GM21447 (cell line): ENCODE measurements around the gene ADGRF5.

Source experiments
- ATAC-seq: cut with Tn5 transposase; IDR thresholded peaks from one replicate; pipeline ENCODE4 v1.9.1; 2021; ENCODE audit not compliant: unreplicated experiment

The ADGRF5 gene

DNA sequence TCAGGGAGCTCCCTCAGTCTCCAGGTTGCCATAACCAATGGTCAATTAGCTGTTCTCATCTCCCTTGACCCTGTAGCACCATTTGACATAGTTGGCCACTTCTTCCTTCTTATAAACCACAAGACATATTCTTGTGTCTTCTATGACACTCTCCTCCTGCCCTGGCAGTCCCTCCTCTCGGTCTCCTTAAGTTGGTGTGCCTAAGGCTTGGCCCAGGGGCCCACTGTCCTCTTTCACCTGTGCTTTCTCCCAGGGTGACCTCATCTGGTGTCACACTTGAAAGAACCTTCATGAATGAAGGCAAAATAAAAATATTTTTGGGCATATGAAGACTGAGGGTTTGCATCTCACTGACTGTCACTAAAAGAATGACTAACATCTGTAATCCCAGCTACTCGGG is 9.7 kb upstream of the ADGRF5 start:
- no peak for ATAC-seq

DNA sequence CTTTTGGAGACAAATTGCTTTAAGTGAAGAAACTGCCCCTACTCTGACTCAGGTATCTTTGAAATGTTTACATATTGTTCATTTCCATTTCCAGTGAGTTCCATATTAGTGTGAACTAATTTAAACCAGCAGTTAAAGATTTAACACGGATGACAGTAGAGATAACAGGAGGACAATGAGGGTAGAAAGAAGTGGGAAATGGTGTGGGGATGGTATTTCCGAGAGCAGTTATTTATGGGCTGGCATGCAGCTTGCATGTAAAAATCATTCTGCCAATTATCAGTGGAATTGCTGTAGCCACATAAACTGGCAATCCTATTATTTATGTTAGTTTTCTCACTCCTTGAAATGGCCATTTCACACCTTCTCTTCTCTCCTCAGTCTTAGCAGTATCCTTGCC is 8.6 kb upstream of the ADGRF5 start:
- ATAC-seq: no peak

DNA sequence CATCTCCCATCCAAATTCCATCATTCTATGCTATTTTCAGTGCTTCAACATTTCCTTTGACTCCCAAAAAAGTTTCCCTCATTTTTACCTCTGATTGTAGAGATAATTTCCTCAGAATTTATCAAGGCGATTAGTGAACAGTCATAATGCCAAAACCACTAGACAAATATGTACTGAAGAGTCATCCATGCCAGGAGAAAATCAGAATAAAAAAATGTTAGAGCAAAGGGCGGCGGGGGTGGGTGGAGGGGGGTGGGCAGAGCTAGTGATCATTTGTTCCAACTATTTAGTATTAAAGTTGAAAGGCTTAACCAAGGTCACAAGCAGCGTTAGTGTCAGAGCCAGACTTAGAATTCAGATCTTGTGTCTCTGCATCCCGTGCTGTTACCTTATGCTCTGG is 5.3 kb upstream of the ADGRF5 start:
- ATAC-seq: no peak

GRCh38 chr6:46926481-46926880 is 4.7 kb upstream of the ADGRF5 start:
- no peak for ATAC-seq

GRCh38 chr6:46925563-46926253 is 4.0 kb upstream of the ADGRF5 start:
- ATAC-seq: no peak

GRCh38 chr6:46923476-46923875 is 1.7 kb upstream of the ADGRF5 start:
- no peak for ATAC-seq

- ATAC-seq: no peak
Observed at GRCh38 chr6:46921059-46921458, 679 bp downstream of the ADGRF5 start.

GRCh38 chr6:46918806-46919205 is 2.9 kb downstream of the ADGRF5 start:
- no peak for ATAC-seq

- no peak for ATAC-seq
Observed at GRCh38 chr6:46917002-46917545, 4.7 kb downstream of the ADGRF5 start.

- no peak for ATAC-seq
Observed at GRCh38 chr6:46915866-46916265, 5.9 kb downstream of the ADGRF5 start.

DNA sequence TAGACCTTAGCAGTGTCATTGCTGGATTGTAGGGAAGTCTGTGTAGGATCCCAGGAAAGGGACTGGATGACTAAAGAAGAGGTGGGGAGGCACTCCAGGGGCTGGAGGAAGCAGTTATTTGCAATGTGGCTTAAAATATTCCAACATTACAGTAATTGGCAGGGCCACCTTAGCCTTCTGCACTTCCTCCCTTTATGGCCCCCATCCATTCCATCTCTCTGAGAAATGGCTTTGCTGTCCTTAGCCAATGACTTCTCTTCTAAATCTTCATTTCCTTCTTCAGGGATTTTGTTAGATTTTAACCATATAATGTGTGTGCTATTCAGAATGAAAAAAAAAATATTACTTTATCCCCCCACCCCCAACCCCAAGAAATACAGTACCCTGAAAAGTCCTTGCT is 6.4 kb downstream of the ADGRF5 start:
- ATAC-seq: no peak

- no peak for ATAC-seq
Observed at GRCh38 chr6:46914279-46914810, 7.4 kb downstream of the ADGRF5 start.

- ATAC-seq: no peak
Observed at GRCh38 chr6:46909371-46909770, 12.4 kb downstream of the ADGRF5 start.

- ATAC-seq: no peak
Observed at GRCh38 chr6:46906776-46907175, 15.0 kb downstream of the ADGRF5 start.

DNA sequence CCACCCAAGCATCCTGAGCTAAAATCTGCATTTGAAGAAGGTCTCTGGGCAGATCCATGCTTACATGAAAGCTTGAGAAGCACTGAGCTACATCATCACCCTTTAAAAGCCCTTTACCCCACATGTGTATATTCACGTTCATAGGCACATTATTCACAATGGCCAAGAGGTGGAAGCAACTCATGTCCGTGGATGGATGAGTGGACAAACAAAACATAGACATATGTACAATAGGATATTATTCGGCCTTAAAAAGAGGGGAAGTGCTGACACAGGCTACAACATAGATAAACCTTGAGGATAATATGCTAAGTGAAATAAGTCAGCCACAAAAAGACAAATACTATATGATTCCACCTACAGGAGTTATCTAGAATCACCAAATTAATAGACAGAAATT is 17.6 kb downstream of the ADGRF5 start:
- no peak for ATAC-seq

DNA sequence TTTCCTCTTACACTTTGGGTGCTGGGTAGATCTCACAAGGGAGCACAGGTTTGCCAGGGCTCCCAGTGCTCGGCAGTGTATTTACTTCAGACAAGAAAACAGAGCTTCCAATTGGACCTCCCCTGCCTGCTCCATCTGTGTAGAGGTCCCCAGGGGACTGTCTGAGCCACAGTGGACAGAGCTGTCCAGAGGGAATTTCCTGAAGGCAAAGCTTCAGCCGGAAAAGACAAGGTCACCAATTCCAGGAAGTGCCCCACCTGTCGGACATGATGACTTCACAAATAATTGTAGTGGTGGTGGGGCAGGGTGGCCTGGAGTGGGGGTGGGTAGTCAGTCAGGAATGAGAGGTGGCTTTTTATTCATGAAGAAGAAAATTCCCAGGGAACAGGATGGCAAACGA is 18.6 kb downstream of the ADGRF5 start:
- no peak for ATAC-seq

- no peak for ATAC-seq
Observed at GRCh38 chr6:46901882-46902314, 19.8 kb downstream of the ADGRF5 start.

- no peak for ATAC-seq
Observed at GRCh38 chr6:46900266-46900665, 21.5 kb downstream of the ADGRF5 start.

DNA sequence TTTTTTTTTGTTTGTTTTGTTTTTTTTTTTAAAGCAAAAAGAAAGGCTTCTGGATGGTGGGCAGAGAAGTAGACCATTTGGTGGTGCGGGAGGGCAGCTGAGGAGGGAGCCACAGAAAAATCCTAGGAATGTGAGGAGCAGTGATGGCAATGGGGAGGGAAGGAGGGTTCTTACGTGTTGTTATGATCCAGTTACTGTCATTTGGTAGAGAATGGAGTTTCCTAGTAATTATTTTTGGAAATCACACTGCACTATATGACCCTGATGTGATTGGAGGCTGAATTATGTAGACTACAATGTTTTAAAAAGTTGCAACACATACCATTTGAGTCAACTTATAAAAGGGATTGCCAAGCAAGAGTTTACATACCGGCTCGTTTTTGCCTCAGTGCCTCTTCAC is 22.1 kb downstream of the ADGRF5 start:
- no peak for ATAC-seq

DNA sequence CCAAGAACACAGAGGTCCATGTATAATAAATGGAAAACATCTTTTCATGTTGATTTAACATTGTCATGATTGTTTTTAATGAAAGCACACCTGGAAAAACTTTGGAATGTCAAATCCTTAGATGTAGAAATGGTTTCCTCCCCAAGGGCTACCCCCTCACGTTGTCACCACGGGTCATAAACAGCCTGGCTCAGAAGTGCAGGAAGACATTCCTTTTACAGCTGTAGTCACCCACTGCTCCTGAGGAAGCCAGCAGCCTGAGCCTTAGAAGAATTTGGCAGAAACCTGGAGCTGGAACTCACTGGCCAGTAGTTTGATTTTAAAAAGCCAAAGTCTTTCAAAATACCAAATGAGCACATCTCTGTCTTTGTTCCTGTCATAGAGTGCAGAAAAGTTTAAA is 23.7 kb downstream of the ADGRF5 start:
- no peak for ATAC-seq

DNA sequence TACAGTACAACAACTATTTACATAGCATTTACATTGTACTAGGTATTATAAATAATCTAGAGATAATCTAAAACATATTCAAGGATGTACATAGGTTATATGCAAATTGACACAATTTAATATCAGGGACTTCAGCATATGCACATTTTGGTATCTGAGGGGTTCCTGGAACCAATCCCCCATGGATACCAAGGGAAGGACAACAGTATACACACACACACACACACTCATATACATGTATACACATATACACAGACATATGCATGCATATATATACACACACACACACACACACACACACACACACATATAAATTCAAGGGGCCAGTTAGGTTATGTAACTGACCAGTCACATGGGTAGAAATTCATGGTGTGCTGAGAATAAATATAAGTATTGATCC is 24.9 kb downstream of the ADGRF5 start:
- no peak for ATAC-seq

DNA sequence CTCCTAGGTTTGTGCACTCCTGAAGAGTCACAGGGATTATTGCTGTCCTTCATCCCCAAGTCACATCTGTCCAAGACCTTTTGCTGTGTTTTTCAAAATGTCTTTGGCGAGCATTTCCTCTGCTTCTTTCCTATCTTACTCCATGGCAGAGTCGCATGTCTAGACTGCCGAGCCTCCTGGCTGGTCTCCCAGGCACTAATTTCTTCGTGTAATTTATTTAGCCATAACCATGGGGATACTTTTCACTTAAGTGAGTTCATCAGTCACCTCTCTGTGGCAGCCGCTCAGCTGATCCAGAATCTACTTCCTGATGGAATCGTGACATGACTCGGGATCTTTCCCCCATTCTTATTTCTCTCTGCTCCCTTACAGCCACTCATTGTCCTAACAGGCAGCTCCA is 25.8 kb downstream of the ADGRF5 start:
- no peak for ATAC-seq

- no peak for ATAC-seq
Observed at GRCh38 chr6:46894433-46894832, 27.3 kb downstream of the ADGRF5 start.
